Stimulated activated naive CD8-positive, alpha-beta T cell treated with anti-CD3 and anti-CD28 coated beads, Interleukin-15, amount 100 ng/mL, for 72 hours (primary cell): Measurements from ENCODE around the gene SCAMP3.
A peak's percentile ranks its signal among the peaks of the same experiment; 100 is the strongest.

ENCODE experiments used
- ATAC-seq: fragments of 150-1000 bp; cut with Tn5 transposase; 2 replicates; pipeline ENCODE4 v1.10.0; 2021; ENCODE audit warnings: mild to moderate bottlenecking, moderate library complexity
- DNase-seq, 2 donors: peaks; one replicate each; pipeline ENCODE4 v3.0.0; 2021 to 2022
- H3K27ac Mint-ChIP-seq, 2 donors: one replicate each; pipeline ENCODE4 v1.8.0; 2022; ENCODE audit warnings: mild to moderate bottlenecking in 2 of 2, mixed read lengths in 2 of 2, moderate library complexity in 2 of 2
- H3K27me3 Mint-ChIP-seq: one replicate; pipeline ENCODE4 v1.8.0; 2022; ENCODE audit warnings: mixed read lengths
- H3K4me1 Mint-ChIP-seq: one replicate; pipeline ENCODE4 v1.8.0; 2022; ENCODE audit warnings: mild to moderate bottlenecking, mixed read lengths
- H3K4me3 Mint-ChIP-seq, 2 donors: one replicate each; pipeline ENCODE4 v1.8.0; 2022; ENCODE audit warnings: mild to moderate bottlenecking in 2 of 2, mixed read lengths in 2 of 2, moderate library complexity in 1 of 2
- H3K9me3 Mint-ChIP-seq, 2 donors: one replicate each; pipeline ENCODE4 v1.8.0; 2022; ENCODE audit warnings: mixed read lengths in 2 of 2

Gene SCAMP3

DNA sequence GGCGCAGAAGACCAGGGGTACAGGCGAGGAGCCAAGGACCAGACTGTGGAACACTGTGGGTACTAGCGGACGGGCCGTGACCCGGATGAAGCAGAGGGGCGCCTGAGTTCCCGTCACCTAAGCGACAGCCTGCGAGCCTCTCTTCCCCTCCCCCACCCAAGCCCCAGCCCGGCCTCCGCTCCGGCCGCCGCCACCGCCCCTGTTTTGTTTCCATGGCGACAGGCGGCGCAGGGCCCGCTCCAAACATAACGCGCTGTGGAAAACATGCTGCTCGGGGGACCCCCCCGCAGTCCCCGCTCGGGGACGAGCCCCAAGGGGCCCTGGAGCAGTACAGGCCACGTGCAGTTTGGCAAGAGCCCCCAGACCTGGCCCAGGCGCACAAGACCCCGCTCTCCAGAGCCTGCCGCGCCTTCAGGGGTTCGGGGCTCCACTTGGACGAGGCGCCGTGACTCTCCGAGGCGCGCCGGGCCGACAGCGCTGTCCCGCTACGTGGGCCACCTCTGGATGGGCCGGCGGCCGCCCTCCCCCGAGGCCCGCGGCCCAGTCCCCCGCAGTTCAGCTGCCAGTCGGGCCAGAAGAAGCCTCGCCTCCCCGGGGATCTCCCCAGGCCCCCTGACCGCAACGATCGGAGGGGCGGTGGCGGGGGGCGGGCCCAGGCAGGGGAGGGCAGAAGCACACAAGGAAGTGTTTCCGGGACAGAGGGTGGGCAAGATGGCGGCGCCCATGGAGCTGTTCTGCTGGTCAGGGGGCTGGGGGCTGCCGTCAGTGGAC, 53.4 kb downstream of the SCAMP3 start, which contains the start of gene MTX1:
Gene MTX1, plus strand, starts transcription at position 155 of the 771 bp plus-strand sequence. Its CDS starts 110 bp downstream, at position 265.
- ATAC-seq (peak; percentile 90), DNase-seq (peak; percentile 85 to 92)
- Mint-ChIP-seq H3K4me3 (peak within 1 kb of the TSS; percentile 94 to 99), H3K4me1 (peaks cover 47% of the 10 kb centered on the region), H3K27me3 (no peaks in the 10 kb centered on the region), H3K9me3 (no peaks in the 10 kb centered on the region), H3K27ac (peak within 1 kb of the TSS; percentile 97)

DNA sequence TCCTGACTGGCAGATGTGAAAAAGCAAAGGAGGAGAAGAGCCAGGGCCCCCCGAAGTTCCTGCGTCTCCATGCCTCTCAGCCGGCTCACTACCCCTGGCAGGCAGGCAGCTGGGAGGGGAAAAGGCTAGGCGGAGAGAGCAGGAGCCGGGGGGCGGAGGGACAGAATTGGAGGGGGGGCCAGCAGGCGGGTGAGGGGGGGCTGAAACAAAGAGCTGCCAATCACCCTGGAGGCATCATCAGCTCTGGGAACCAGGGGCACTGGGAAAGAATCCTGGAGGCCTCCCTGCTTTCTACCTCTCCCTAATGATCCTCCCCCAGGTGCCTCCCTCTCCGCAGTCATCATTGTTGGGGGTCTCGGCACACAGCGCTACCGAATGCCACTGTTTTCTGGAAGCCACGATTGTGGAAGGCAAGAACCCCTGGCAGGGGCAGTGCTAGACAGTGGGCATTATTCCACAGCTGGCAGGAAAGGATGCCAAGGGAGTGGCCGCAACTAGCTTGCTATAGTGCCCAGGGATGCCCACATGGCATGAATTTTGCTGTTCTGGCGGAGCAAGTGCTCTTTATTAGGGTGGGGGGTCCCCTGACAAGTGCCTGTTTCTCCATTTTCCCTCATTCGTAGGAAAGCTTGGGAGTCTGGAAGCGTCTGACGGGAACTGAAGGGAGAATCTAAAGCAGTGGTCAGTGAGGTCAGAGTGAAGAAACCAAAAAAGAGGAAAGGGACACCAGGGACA, 54.2 kb downstream of the SCAMP3 start, which contains the start of gene THBS3:
Gene THBS3, minus strand, starts transcription at position 92 of the 735 bp plus-strand sequence. Its CDS starts 21 bp downstream, at position 71.
- no peak for DNase-seq
- ATAC-seq: no peak

DNA sequence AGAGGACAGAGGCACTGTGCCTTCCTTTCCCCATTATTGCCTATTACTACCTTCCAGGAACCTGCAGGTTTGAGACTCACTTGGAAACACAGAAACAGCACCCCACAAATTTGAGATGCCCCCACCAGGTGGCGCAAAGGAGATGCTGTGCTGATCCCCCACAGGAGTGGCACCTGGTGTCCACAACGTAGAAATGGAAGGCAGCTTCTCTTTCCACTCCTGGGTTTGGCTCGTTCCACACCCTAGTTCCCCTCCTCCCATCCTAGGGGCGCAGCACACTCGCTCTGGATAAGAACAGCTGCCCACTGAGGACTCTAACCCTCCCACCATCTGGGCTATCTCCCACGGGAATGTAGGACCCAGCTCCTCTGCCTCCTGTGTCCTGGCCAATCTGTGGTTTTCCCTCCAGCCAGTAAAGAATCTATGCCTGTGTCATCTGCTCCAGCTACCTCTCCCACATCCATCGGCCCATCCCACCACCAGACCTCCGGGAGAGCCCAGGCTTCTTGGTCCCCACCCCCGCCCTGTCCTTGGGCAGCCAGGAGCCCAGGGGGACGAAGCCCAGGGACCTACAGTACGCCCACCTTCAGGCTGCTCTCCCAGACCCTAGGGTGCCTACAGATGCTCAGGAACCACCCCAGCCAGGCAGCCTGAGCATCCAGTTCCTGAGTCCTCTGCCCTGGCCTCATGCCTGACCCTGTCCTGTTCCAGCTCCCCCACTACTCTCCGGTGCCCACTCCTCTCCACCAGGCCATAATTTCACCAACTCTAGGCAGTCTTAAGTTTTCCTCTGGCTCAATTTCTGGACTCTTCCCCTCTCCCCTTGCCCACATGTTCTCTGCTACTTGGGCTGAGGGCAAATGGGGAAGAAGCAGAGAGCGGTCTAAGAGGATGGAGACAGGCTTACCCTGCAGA, 55.0 kb downstream of the SCAMP3 start:
- Mint-ChIP-seq H3K27ac (peak overlapping the region; percentile 76 to 86), H3K4me1 (peaks cover 47% of the 10 kb centered on the region), H3K9me3 (no peaks in the 10 kb centered on the region), H3K4me3 (peak overlapping the region; percentile 63 to 69), H3K27me3 (no peaks in the 10 kb centered on the region)
- ATAC-seq (peak; percentile 59), DNase-seq (peak; percentile 88 to 89)

More for the DNA sequence above, 54.2 kb downstream of the SCAMP3 start, which contains the start of gene THBS3:
- Mint-ChIP-seq H3K4me3 (peak within 1 kb of the TSS; percentile 94 to 99), H3K27me3 (no peaks in the 10 kb centered on the region), H3K27ac (peak within 1 kb of the TSS; percentile 97), H3K4me1 (peaks cover 47% of the 10 kb centered on the region), H3K9me3 (no peaks in the 10 kb centered on the region)
